Epithelial cell of prostate (primary cell): ENCODE data around the gene CTTNBP2NL.

ENCODE experiments used
- DNase-seq: peaks from one replicate; pipeline ENCODE4 v3.0.0-alpha.2; 2011; ENCODE audit warnings: low read depth, low spot score
- H3K27ac ChIP-seq: fragments of 450-650 bp; 2 replicates; pipeline ENCODE4 v1.5.1; 2017; ENCODE audit warnings: mild to moderate bottlenecking

CTTNBP2NL gene

DNA sequence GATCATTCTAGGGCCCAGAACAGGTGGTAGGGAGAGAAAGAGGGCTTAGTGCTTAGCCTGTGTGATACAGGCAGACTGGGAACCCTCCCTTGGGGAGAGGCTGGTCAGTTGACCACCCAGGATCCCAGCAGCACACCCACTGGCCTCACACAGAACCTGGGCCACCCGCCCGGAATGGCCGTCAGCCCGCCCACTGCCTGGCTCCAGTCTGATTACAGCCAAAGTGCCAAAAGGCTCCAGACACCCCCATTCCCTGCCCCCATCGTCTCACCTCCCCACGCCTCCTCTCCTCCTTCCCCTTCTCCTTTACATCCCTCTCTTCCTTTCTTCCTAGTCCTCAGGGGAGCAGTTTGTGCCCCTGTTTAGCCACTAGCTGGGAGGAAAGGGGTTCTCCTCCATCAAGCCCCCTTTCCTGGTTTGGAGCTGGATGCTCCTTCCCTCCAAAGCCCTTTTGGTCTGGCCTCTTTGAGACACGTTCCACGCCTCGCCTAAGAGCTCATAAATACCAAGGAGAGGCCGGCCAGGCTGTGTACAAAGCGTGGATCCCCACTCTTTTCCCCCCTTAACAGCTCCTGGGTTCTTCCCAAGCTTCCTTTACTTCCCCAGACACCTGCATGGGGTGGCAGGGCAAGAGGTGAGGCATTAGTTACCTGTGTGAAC, 108.1 kb downstream of the CTTNBP2NL start:
- no peak for DNase-seq
- H3K27ac ChIP-seq: no peak overlapping the region

DNA sequence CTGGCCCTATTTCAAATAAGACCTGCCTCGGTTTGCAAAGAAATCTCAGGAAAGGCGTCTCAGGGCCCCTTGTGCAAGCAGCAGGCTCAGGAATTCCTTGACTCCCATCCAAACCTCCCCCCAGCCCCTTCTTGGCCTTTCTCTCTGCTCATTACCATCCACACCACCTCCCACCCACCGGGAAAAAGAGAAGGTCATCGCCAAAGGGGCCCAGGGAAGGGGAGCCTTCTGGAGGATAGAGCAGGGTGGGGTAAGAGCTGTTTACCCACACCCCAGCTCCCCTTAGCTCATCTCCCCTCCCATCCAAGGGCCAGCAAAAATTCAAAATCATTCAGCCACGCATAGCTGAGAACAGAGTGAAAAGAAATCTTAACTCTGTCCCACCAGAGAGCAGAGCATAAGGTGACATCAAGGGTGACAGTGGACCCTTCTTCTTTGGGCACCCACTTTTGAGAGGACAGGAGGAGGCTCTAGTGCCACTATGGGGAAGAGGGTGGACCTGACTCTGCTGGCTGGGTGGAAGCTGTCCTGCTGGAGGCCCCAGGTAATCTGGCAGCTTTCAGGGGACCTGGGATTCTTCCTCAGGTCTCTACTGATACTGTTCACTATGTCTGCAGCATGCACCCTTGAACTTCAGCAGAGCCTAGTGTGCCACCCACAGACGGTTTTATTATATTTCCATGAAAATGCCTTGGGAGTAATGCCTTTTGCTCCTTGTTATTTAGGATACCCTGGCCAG, 108.8 kb downstream of the CTTNBP2NL start:
- no peak for DNase-seq
- H3K27ac ChIP-seq: no peak overlapping the region

DNA sequence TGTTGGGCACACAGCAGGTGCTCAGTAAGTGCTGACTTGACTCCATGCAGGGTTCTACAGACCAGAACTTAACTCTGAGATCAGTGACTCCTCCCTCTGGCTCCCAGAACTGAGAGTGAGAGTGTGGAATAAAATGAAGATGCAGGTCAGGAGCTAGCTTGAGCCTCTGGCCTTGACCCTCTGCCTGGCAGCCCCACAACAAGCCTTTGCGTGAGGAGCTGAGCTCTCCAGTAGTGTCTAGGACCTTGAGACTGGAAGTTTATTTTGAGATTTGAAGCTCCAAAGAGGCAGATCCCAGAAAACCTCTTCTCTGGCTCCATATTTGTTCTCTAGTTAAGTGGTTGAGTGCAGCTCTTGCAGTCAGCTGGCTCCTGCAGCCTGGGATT, 109.4 kb downstream of the CTTNBP2NL start:
- H3K27ac ChIP-seq: no peak overlapping the region
- no peak for DNase-seq

DNA sequence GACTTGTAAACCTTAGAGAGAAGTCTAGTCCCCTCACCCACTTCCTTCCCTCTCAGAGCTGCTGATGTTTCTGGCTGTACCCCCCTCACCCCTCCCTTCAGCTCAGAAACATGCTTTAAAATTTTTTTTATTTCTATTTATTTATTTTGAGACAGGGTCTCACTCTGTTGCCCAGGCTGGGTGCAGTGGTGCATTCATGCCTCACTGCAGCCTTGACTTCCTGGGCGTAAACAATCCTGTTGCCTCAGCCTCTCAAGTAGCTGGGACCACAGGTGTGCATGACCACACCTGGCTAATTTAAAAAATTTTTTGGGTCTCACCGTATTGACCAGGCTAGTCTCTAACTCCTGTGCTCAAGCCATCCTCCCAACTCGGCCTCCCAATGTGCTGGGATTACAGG, 109.9 kb downstream of the CTTNBP2NL start:
- DNase-seq: no peak
- H3K27ac ChIP-seq: no peak overlapping the region

DNA sequence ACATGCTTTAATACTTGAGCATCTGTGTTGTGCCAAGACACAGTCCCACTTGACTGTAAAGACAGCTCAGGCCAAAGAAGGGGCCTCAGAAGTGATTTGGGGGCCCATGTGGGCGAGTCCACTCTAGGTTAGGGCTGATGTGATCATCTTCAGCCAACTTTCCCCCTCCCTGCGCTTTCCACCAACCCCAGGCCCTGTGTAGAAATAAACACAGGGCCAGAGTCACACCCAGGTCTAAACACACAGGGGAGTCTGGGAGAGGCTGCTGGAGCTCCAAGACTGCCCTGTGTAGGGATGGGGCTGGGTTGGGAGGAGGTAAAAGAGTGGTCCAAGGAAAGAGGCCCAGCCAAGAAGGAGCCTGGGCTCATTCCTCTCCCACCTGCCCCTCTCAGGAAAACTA, 110.3 kb downstream of the CTTNBP2NL start:
- no peak for DNase-seq
- no peak overlapping the region for H3K27ac ChIP-seq

DNA sequence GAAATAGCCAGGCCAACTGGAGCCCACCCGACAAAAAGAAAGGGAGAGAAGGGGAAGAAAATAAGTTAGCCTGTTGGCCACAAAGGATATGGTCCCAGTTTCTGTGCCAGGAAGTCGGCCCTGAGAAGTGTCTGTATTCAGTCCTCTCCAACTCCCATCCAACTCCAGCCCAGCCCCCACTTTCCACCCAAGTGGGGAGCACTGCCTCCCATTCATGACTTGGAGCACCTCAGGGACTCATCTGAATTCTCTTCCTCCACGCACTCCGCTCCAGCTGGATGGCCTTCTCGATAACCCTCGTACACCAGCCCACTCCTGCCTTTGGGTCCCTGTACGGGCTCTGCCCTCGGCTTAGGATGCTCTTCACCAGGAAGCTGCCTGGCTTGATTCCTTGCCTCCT, 110.7 kb downstream of the CTTNBP2NL start:
- H3K27ac ChIP-seq: no peak overlapping the region
- DNase-seq: no peak

DNA sequence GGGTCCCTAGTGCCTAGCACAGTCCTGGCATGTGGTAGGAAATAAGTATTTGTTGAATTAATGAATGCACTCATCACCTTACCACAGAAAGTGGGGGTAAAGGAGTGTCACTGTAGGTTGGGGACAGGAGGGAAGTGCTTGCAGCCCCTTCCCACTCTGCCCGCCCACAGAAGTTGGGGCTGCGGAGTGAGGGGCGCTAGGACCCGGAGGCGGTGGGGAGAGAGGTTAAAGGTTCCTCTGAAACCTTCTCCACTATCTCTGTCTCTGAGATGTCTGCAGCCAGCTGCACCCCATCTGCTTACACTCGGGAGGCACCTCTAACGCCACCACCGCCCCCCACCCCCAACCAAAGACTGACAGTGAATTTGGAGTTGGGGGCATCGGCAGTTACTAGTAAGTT, 111.3 kb downstream of the CTTNBP2NL start:
- no peak overlapping the region for H3K27ac ChIP-seq
- no peak for DNase-seq

DNA sequence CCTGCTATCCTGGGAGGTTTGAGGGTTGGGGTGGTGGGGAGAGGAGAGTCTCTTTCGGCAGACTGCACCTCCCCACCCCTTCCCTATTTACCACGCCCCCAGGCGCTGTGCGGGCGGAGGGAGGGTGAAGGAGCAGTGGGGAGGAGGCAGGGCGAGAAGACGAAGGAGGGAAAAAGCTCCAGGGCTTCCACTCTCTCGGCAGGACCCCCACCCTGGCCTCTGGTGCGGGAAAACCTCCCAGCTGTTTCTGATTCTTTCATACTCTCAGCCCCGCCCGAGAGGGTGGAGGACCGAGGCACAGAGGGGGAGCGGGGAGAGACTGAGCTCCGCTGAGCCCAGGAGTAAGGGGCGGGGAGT, 111.9 kb downstream of the CTTNBP2NL start:
- no peak overlapping the region for H3K27ac ChIP-seq
- DNase-seq: no peak

DNA sequence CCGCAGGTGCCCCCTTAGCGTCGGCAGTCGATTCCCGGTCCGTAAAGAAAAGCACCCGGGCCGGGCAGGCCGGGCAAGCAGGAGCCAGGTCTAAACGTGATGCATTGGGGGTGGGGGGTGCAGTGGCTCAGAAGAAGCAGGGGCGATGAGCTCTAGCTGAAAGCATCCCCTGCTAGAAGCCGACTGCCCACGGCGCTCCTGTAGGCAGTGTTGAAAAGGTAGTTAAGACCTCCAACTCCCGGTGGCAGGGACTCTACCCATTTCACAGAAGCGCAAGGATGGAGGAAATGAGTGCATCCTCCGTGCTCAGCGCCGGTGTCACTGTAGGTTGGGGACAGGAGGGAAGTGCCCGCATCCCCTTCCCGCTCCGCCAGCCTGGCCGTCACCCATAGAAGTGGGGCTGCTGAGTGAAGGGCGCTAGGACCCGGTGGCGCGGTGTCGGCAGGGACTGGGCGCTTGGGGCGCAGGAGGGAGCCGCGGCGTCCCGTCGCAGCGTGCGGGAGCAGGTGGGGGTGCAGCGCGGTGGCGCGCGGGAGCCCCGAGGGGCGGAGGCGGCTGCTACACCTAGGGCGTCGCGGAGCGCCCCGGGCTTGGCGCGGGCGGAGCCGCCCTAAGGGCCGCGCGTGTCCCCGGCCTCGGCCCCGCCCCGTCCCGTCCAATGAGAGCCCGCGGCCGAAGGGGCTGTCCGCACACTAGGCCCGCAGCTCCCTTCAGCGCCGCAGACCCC, 112.4 kb downstream of the CTTNBP2NL start, which contains the start of gene WNT2B:
Gene WNT2B, plus strand, starts transcription at position 688 of the 727 bp plus-strand sequence. CDS start 298 bp downstream, outside the sequence.
- H3K27ac ChIP-seq: no peak within 1 kb of the TSS
- no peak for DNase-seq

DNA sequence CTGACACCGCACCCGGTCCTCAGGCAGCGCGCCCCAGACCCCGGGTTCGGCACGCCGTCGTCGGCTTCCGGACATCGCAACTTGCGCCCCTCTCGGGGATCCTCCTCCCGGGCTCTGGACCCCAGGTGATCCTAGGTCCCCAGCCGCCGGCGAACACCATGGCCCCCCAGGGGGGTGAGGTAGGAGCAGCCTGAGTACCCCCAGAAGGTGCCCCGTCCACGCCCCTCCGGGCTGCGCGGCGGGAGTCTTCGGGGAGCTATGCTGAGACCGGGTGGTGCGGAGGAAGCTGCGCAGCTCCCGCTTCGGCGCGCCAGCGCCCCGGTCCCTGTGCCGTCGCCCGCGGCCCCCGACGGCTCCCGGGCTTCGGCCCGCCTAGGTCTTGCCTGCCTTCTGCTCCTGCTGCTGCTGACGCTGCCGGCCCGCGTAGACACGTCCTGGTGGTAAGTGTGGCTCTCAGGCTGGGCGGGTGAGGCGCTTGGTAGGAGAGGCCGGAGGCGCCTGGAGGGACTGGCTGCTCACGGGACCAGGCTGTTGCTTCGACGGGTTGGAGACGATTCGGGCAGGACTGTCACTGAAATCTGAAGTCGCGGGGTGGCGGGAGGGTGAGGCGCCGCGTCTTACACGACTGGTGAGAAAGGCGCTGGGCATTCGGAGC, 113.1 kb downstream of the CTTNBP2NL start:
- no peak for DNase-seq
- no peak overlapping the region for H3K27ac ChIP-seq

DNA sequence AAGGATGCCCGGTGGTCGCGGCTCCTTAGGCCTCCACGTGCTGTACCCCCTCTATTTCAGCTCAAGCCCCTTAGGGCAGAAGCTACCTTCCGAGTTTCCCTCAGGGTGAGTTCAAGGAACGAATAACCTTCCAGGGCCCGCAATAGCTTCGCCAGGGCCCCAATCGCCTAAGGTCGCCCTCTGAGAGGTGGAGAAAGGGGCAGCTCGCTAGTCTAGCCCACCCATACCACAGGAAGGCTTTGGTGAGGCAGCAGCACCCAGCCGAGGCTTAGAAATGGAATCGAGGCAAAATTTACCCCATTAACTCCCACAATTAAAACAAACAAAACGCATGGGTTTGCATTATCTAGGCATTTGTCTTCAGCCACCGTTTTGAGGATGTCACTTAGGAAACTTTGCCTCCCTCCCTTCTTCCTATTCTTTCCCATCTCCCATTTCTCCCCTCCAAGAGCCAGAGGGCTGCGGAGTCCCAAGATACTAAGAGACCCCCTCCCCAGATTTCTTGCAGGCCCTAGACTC, 113.7 kb downstream of the CTTNBP2NL start:
- no peak overlapping the region for H3K27ac ChIP-seq
- no peak for DNase-seq

DNA sequence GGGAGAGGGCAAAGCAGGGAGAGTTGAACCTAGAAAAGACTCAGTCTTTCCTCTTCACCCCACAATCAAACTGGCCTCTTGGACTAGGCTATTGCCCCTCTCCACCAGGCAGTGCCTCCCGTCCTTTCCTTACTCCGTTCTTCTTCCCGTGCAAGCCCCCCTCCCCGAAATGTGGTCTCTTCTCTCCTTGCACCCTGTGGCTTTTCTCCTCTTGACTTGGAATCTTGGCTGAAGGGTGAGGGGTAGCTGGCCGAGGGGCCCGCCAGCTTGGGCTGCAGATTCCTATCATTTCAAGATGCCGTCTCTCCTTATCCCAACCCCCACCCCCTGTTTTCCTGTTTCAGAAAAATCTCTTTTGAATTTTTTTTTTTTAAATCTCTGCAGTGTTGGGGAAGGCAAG, 114.3 kb downstream of the CTTNBP2NL start:
- no peak for DNase-seq
- no peak overlapping the region for H3K27ac ChIP-seq
